Measurements from ENCODE around the gene HPSE2.

Gene HPSE2

DNA sequence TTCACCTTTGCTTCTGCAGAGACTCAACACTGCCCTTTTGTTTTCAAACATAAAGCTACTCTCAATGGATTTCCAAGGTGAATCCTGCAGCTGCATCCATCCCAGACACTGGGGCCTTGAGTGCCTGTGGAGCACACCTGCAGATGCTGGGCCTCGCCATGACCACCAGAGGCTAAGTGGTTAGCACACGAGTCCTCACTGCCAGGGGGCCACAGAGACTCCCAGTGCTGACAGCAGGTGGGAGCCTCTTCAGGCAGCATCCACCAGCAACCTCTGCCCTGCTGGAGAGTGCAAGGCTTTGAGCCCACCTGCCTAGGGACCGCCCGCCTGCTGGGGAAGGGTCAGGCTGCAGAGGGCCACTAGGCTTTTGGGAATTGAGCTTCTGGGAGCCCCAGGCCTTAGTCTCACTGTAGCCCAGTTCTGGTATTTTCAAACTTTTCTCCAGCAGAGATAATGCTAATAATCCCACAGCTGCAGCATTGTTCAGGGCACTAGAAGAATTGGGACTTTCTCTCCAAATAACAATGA lies 779.5 kb downstream of the HPSE2 start:
- no peak for DNase-seq

GRCh38 chr10:98453729-98454128 lies 781.9 kb downstream of the HPSE2 start:
- no peak for DNase-seq

DNA sequence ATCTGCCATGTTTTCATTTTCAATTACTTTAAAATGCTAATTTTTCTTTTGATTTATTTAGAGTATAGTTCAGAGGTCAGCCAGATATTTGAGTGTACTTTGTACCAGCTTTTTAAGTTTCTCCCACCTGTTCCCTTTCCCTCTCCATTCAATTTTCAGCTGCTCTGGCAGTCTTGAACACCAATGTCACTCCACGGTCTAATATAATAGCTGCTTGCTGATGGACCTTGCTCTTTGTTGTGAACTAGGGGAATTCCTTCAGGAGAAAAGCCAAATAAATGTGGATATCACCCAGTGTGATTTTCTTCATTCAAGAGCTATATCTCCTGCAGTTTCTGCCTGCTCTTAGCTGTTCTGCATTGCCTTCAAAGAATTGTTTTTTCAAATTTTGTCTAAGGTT lies 785.0 kb downstream of the HPSE2 start:
- no peak for DNase-seq

DNA sequence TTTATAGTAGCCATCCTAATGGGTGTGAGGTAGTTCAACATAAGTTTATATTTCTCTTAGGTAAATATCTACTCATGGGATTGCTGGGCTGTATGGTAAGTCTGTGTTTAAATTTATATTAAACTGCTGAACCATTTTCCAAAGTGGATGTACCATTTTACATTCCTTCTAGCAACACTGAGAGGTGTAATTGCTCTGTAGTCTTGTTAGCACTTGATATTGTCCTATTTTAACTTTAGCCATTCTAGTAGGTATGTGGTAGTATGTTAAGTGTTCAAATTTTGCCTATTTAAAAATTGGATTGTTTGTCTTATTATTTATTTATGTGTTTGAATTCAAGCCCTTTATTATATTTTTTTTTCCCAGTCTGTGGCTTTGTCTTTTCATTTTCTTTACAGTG lies 786.4 kb downstream of the HPSE2 start:
- DNase-seq = no peak

DNA sequence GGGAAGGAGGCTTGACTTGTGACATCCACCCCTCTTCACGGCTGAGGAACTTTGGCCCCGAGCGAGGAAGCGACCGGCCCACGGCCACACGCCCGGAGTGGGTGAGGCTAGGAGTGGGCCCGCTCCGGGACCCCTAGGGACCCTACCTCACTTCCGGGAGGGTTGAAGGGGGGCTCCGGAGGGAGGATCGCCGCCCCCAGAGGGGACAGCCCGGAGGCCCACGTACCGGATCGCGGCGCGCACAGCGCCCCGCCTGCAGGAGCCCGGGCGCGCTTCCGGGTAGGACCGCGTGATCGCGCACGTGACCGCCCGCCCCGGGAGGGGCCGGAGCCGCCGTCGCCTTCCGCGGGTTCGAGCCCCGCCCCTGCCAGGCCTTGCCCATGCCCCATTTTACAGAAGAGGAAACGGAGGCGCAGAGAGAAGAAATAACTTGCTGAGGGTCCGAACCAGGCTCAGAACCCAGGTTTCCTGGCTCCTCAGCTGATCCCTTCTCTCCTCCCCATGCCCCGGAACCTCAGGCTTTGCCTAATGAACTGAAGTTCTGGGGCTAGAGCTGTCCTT lies 788.9 kb downstream of the HPSE2 start, which contains the start of gene HPS1:
TSS of gene HPS1 (minus strand) at position 275 of the 561 bp plus-strand sequence. CDS start 3,695 bp downstream, outside the sequence.
- peak; percentile 88 for DNase-seq

DNA sequence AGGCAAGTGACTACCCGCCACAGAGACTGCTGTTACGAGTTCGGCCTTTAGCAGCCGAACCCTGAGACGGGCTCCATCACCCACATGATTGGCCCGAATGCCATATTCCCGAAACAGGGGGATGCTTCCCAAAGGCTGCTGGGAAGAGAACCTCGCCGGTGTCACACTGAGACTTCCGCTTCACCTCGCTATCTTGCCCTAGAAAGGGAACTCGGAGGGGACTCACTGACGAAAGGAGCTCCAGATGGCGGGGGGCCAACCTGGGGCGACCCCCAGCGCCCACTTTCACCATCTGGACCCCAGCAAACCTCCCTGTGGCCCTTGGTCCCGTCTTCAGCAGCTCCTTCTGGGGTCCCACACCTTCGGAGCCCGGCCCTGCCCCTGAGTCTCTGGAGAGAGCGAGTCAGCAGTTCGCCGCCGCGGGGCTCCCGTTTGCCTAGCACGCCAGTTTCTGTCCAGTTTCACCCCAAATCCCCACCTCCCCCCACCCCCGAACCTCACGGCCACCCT lies 789.4 kb downstream of the HPSE2 start:
- DNase-seq = peak; percentile 45

- DNase-seq = no peak
Observed at GRCh38 chr10:98445200-98445812, 790.3 kb downstream of the HPSE2 start.

DNA sequence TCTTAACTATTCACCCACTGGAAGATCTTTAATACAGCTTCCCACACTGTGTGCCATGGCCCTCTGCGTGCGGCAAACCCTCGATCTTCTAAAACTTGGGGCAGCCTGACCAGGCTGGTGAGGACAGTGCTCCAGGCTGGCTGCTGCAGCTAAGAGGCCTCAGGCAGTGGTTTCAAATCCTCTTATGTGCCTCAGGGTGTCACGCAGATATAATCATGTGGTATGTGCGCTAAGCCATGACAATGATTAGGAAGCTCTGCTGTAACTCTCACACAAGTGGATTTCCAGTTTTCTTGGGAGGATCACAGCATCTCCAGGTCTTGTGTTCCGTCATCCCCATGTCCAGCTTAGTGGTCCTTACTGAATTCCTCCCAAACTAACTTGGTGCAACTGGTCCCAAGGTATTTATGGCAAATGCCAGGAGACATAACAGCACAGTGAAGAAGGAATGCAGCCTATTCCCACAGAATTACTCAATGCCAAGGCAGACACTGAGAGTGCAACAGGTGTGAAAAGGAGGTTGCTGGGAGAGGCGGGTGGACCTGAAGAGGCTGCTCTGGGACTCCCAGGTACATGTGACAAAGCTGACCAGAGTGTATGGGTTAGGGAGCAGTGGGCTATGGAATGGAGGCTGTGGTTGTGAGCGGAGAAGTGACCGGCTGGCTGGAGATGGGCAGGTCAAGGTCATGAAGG lies 791.2 kb downstream of the HPSE2 start:
- no peak for DNase-seq

DNA sequence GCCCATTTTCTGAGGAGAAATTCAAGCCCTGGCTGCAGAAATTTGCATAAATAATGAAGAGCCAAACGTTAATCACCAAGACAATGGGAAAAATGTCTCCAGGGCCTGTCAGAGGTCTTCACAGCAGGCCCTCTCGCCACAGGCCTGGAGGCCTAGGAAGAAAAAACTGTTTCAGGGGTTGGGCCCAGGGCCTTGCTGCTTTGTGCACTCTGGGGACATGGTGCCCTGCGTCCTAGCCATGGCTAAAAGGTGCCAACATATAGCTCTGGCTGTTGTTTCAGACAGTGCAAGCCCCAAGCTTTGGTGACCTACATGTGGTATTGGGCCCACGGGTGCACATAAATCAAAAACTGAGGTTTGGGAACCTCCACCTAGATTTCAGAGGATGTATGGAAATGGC lies 796.9 kb downstream of the HPSE2 start:
- no peak for DNase-seq

- no peak for DNase-seq
Observed at GRCh38 chr10:98436704-98437103, 798.9 kb downstream of the HPSE2 start.

- no peak for DNase-seq
Observed at GRCh38 chr10:98435178-98435577, 800.5 kb downstream of the HPSE2 start.

- no peak for DNase-seq
Observed at GRCh38 chr10:98433881-98434732, 801.5 kb downstream of the HPSE2 start.

DNA sequence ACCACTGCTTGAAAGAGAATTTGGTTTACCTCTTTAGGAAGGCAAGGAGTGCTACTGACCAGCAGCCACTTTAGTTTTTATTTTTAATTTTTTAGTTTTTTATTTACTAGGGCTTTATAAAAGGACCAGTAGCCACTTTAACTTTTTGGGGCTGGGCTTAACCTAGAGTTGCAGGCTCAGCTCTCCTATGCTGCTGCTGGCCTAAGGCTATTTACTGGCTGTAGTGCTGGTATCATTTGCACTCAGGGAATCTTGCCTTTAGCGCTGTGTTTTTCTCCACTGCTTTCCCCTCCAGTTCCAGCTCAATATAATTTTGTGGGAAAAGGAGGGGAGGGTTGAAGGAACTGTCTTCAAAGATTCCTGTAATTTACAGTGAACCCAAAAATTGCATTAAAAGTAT lies 802.3 kb downstream of the HPSE2 start:
- DNase-seq = no peak

GRCh38 chr10:98432330-98432729 lies 803.3 kb downstream of the HPSE2 start:
- no peak for DNase-seq

DNA sequence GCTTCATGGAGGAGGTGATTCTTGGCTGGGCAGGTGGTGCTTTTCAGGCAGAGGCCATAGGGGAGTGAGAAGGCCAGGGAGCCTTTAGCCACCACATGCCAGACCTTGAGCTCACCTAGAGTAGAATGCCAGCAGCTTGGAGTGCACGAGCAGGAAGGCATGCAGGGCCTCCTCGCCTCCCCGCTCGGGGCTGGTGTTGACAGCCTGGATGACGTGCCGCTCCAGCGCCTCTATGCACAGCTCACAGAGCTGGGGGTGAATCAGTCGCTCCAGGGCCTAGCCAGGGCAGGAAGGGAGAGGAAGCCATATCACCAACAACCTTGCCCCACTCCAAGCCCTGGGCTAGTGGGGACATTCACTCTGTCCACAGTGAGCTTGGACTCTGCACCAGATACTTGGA lies 804.6 kb downstream of the HPSE2 start:
- DNase-seq = no peak

DNA sequence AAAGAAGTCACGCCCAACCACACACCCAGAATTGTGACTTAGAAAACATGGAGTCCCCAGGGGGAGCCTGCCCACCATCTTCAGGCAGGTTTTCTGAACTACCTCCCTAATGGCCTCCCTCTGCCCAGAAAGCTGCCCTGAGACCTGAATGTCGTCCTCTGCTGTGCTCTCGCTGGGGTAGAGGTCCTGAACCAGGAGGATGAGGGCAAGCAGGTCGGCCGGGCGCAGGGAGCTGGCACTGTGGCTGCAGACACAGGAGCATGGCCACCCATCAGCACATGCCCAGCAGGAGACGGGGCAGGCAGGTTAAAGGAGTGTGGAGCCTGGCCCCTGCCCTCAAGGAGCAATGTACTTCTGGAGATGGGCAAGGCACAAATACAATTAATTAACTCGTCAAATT lies 805.2 kb downstream of the HPSE2 start:
- DNase-seq = no peak

DNA sequence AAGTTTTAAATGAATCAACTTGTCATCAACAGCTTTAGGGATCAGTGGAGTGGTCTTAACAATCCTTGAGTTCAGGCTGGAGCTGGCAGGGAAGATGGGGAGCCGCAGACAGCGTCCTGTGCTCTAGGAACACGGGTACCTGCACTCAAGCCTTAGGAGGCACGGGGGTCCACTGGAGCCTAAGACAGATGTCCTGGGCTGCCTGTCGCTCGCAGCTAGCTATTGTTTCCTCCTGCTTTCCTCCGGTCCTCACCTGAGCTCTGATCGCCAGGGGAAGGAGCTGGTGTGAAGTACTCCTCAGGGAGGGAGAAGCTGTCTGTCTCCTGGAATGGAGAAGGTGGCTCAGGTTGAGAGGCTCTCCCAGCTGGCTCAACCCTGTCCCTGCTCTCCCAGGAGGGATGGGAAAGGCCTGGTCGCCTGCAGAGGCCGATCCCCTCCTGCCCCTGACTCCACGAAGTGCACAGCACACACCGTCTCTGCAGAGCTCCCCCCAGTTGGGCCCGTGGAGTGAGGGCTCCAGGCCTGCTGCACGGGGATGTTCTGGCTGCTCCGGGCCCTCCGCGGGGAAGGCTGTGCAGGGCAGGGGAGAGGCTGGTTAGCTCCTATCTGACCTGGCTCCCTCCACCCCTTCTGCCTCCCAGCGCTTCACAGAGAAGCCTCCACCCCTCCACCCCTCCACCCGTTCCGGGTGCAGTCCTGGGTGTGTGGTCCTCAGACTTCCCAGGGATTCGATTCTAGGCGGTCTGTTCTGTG lies 806.2 kb downstream of the HPSE2 start:
- DNase-seq = no peak

DNA sequence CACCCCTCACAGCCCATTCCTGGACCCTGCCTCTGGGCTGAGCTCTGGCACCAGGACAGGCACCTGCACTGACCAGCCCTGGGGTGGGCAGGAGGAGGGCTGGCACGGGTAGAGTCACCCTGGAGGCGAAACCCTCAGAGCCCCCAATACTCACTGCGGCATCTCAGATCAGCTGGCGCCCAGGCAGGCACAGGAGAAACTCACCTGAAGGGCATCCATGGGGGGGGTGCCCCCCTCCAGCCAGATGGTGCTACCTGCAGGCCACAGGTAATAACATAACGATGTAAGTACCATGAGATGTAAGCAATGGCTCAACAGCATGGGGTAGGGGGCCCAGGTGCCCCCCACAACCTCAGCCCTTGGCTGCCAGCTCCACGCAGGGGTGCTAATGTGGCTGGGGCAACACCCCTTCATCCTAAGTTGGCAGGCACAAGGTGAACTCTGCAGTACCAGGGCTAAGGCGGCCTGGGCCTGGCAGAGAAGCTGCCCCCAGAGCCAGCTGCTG lies 808.6 kb downstream of the HPSE2 start:
- DNase-seq = no peak

DNA sequence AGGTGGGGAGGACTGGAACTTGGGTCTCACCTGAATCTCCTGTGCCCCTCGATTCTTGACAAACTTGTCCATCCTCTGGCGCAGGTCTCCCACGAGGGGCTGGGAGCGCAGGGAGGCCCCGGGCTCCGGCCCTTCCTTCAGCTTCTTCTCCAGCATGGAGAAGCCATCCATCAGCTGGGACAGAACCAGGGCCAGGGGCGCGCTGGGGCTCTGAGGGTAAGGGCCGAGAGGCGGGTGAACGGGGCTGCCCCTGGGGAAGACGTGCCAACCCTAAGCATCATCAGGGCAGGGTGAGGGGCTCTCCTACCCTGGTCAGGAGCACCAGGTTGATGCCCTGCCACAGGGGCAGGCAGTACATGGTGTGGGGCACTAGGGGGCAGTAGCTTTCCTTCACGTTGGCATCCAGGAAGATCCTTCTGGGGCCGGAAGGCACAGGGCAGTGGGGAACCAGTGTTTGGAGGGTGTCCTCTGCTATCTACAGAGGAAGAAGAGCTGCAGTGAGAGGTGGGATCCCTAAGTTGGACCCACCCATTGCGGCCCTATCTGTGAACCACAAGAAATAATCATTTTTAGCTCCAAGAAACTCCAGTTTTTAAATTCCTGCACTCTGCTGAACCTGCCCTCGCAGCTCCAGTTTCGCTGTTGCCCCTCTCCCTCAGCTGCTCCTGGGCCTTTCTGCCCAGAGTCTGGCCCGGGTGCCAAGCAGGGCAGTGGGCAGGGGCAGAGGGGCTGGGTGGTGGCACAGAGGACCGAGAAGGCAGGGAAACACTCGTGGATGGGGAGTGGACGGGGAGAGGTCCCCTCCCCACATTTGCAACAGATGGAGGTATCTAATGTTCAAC lies 809.9 kb downstream of the HPSE2 start:
- DNase-seq = peak; percentile 47

DNA sequence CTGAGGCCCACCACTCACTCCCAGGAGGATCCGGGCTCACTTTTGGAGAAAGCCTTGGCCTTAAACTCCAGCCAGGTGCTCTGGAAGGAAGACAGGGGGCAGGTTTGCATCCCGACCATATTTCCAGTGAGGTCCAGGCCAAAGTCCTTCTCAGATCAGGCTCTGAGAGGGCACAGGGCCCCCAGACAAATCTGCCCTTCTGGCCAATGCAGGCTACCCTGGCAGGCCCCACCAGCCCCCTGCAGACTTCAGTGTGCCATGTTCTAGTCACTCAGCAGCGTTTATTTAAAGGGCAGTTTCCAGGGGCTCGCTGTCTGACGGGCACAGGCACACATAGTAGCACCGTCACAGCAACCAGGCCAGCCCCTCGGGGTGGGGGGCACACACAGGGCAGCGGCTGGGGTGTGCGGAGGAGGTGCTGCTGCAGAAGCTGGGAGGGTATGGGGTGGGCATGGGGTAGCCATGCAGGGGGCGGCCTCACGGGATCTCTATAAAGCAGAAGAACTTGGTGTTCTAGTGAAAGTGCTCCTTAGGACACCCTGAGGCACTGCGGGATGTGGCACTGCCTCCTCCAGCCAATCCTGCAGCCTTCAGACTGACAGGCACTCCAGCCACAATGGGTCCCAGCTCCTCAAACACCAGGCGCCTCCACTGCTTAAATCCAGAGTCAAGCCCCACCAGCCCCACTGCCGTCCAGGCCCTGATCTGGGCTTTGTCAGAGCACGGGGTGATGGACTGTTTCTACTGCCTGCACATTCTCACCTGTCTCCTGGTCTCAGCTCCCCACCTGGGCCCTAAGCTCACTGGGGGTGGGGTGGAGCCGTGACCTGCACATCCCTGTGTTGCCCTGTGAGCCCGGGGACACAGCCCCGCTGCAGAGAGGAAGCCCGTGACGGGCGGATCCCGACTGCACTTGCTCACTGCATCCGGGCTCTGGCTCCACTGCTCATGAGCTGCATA lies 811.1 kb downstream of the HPSE2 start:
- no peak for DNase-seq

Measured in activated naive CD4-positive, alpha-beta T cell treated with anti-CD3 and anti-CD28 coated beads, Interleukin-2, amount 50 U/mL, for 16 hours (primary cell).